Prostate gland (tissue), 2 donors: ENCODE measurements around the gene BACH1.

Source experiments
- CTCF ChIP-seq, 4 experiments: fragments of 200-600 bp in 2 of 4; fragments of 450-650 bp in 2 of 4; sonication (generic) in 2 of 4; IDR thresholded peaks; 1 replicate in 3 of 4; 2 replicates in 1 of 4; pipeline ENCODE4 v1.5.1; 2016 to 2019; ENCODE audit warnings: antibody characterized with exemption in 4 of 4, mild to moderate bottlenecking in 2 of 4, moderate library complexity in 2 of 4
- POLR2AphosphoS5 ChIP-seq: sonication (generic); formaldehyde crosslinking; IDR thresholded peaks from one replicate; pipeline ENCODE4 v1.6.1; 2017; ENCODE audit warnings: antibody characterized with exemption

GRCh38 chr21:29340228-29340627 lies 41.5 kb downstream of the BACH1 start:
- TF ChIP-seq CTCF (IDR thresholded peaks at IDR 0.05) (no peak), POLR2AphosphoS5 (no peak)
